RCC 7860 (cell line): Measurements from ENCODE around the gene NPDC1.
"Not testable (repeated sequence)": the region's sequence is repeated elsewhere in the genome, so short reads cannot be mapped to it uniquely, and the experiment has no call there.

Experiments
- DNase-seq: peaks from one replicate; pipeline ENCODE4 v3.0.0-alpha.2; 2015; ENCODE audit warnings: low spot score
- FAIRE-seq: peaks from 2 replicates; lab custom pipeline; 2012; peaks lifted over from hg19 to GRCh38; lab: Jason Lieb, UNC

The NPDC1 gene

GRCh38 chr9:137042751-137043727 lies 2.9 kb downstream of the NPDC1 start:
- no peak for DNase-seq
- FAIRE-seq, result no peak

- DNase-seq (no peak), FAIRE-seq (no peak)
Measured at GRCh38 chr9:137041124-137041523, 4.9 kb downstream of the NPDC1 start.

- no peak for FAIRE-seq
- no peak for DNase-seq
Measured at GRCh38 chr9:137040568-137040967, 5.4 kb downstream of the NPDC1 start.

- no peak for FAIRE-seq
Measured at GRCh38 chr9:137039611-137040366, 6.2 kb downstream of the NPDC1 start.

GRCh38 chr9:137038916-137039315 lies 7.1 kb downstream of the NPDC1 start:
- FAIRE-seq (no peak), DNase-seq (no peak)

More at GRCh38 chr9:137039611-137040366, 6.2 kb downstream of the NPDC1 start:
- DNase-seq, result no peak

- no peak for FAIRE-seq
Measured at GRCh38 chr9:137037483-137037882, 8.5 kb downstream of the NPDC1 start.

GRCh38 chr9:137037035-137037434 lies 8.9 kb downstream of the NPDC1 start:
- DNase-seq, result no peak
- FAIRE-seq, result no peak

More at GRCh38 chr9:137037483-137037882, 8.5 kb downstream of the NPDC1 start:
- DNase-seq, result no peak

GRCh38 chr9:137035937-137036336 lies 10.0 kb downstream of the NPDC1 start:
- FAIRE-seq, result no peak
- no peak for DNase-seq

GRCh38 chr9:137035507-137035834 lies 10.5 kb downstream of the NPDC1 start:
- DNase-seq (no peak), FAIRE-seq (no peak)

- DNase-seq, result peak; percentile 74
- no peak for FAIRE-seq
Measured at GRCh38 chr9:137034709-137035506, 11.1 kb downstream of the NPDC1 start.

GRCh38 chr9:137034039-137034708 lies 11.8 kb downstream of the NPDC1 start:
- no peak for DNase-seq
- no peak for FAIRE-seq

- DNase-seq, FAIRE-seq: not testable (repeated sequence)
Measured at GRCh38 chr9:137033481-137033880, 12.5 kb downstream of the NPDC1 start.

- FAIRE-seq, result no peak
- DNase-seq, result no peak
Measured at GRCh38 chr9:137032858-137033257, 13.1 kb downstream of the NPDC1 start.

- FAIRE-seq, result no peak
Measured at GRCh38 chr9:137031904-137032640, 13.9 kb downstream of the NPDC1 start, which contains the start of gene FUT7. Gene FUT7, minus strand, starts transcription at chr9:137032088. Its CDS starts 97 bp downstream, at chr9:137031991.

GRCh38 chr9:137030538-137031527 lies 15.1 kb downstream of the NPDC1 start:
- no peak for FAIRE-seq
- DNase-seq, result peak; percentile 7

More at GRCh38 chr9:137031904-137032640, 13.9 kb downstream of the NPDC1 start, which contains the start of gene FUT7:
- DNase-seq, result no peak

GRCh38 chr9:137030006-137030405 lies 16.0 kb downstream of the NPDC1 start:
- FAIRE-seq (no peak), DNase-seq (no peak)

- peak; percentile 55 for DNase-seq
- no peak for FAIRE-seq
Measured at GRCh38 chr9:137029058-137029936, 16.7 kb downstream of the NPDC1 start.
